NCI-H2081 treated with DMSO at 0.1 percent for 48 hours (cell line): ENCODE measurements around the gene INPP4A.
"Not testable (repeated sequence)": the region's sequence is repeated elsewhere in the genome, so short reads cannot be mapped to it uniquely, and the experiment has no call there.

Source experiments
- DNase-seq: peaks from one replicate; lab custom pipeline; 2025; lab: John Stamatoyannopoulos, UW

Gene INPP4A

DNA sequence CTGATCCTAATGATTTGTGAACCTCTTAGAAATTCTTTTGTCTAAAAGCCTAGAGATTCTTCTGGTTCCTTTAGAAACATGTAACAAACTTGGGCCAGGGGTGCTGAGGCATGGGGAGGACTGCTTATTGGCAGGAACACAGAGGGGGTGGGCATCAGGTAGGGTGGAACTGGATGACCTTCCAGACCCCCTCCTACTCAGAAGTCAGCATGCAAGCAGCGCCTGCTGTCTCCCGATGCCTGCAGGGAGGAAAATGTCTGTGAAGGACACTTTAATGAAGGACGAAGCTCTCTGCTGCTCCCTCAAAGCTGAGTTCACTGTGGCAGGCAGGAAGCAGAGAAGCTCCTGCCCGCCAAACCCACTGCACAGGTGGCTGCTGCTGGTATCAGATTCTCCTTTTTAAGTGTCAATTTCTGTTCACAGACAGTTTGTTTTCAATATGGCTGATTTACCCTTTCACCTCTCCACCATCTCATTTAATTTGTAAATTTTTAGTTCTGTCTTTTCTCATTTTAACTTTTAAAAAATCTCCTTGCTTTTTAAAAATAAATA is 144.3 kb downstream of the INPP4A start:
- no peak for DNase-seq

DNA sequence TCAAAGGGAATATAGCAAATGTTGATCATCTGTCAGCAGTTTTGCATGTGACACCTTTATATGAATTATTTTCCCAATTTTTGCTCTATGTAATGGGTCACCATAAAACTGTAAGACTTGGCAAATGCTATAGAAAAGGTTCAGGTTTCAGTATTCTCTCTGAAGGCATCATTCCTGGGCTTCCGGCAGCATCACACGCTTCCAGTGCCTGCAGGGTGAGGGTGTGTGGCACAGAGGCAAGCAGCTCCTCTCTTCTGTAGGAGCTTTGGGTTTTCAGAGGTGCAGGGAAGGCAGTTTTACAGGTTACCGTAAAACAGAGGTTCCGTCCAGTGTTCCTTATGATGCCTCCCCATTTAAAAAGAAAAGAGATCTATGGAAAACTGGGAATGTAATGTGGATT is 144.8 kb downstream of the INPP4A start:
- DNase-seq, result no peak

DNA sequence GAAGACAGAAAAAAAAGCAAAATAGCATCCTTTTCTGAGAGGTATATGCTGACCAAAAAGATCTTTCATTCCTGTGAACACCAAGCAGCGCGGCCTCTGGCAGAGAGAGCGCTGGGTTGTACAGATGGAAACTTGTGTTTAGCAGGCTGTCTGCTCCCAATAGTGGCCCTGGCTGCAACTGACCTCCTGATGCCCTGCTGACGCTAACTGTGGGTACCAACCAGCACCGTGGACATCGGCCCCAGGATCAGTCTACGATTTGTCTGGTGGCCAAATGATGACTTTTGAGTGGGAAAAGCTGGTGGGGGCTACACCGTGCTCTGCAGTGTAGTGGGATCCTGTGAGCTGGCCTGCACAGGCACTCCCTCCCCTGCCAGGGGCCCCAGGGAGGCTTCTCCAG is 147.9 kb downstream of the INPP4A start:
- no peak for DNase-seq

DNA sequence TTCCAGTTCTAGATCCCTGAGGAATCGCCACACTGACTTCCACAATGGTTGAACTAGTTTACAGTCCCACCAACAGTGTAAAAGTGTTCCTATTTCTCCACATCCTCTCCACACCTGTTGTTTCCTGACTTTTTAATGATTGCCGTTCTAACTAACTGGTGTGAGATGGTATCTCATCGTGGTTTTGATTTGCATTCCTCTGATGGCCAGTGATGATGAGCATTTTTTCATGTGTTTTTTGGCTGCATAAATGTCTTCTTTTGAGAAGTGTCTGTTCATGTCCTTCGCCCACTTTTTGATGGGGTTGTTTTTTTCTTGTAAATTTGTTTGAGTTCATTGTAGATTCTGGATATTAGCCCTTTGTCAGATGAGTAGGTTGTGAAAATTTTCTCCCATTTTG is 150.0 kb downstream of the INPP4A start:
- not testable (repeated sequence) for DNase-seq

DNA sequence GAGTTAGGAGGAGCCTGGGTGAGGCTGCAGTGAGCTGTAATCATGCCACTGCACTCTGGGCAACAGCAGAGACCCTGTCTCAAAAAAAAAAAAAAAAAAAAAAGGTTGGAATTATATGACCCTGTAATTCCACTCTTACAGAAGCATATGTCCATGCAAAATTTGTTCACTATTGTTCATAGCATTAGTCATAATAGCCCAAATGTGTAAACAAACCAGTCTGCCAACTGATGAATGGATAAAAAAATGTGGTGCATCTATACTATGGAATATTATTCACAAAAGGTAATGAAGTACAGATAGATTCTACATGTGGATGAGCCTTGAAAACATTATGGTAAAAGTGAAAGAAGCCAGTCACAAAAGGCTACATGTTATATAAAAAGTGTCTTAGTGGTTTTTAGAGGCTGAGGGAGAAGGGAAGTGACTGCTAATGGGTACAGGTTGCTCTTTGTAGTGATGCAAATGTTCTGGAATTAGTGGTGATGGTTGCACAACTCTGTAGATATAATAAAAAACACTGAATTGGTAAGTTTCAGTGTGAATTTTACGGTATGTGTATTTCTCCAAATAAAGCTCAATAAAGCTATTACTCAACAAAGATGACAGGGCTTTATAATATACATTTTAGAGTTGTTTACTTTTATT is 154.2 kb downstream of the INPP4A start:
- DNase-seq, result no peak

DNA sequence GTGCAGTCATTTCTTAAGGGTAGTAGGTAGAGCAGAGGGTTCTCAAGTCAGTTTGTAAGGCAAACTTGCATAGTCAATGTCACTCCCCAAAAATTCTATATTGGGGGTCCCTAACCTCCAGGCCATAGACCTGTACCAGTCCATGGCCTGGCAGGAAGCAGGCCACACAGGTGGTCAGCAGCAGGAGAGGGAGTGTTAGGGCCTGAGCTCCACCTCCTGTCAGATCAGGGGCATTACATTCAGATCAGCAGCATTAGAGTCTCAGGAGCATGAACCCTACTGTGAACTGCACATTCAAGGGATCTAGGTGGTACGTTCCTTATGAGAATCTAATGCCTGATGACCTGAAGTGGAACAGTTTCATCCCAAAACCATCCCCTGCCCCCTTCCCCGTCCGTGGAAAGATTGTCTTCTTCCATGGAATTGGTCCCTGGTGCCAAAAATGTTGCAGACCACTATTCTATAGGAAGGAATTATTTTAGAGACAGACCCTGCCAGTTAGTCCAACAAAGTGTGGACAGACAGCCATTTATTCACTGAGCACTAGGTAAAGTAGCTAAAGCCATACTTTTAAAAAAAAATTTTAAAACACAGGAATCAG is 157.0 kb downstream of the INPP4A start:
- no peak for DNase-seq

DNA sequence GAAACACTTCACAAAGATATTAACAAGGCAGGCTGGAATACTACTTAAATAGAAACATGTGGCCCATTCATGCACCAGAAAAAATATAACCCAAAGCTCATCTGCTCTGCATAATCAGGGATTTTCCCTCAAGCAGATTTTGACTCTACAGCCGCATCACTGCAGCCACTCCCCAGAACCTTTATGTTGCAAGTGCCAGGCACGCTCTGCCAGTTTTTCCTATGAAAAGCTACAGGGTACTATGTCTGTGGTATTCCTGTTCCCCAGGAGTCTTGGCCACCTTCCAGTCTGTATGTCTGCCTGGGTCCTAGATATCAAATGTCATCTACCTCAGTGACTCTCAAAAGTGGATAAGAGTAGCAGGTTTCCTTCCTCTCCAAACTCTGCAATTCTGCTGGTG is 159.9 kb downstream of the INPP4A start:
- DNase-seq, result no peak

DNA sequence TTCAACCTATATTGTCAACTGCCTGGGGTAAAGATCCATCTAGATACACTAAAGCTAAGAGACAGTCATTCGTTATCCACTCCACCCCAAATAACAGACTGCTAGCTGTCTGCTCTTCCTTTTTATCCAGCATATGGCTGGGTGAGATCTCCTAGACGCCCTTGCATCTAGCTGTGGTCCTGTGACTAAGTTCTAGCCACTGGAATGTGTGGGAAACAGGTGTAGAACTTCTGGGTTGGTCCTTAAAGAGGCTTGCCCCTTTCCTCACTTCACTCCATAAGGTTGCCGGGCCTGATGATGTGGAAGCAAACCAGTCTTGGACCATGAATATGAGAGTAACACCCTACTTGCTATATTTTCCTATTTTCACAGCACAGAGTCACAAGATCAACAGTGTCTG is 160.4 kb downstream of the INPP4A start:
- DNase-seq, result no peak

DNA sequence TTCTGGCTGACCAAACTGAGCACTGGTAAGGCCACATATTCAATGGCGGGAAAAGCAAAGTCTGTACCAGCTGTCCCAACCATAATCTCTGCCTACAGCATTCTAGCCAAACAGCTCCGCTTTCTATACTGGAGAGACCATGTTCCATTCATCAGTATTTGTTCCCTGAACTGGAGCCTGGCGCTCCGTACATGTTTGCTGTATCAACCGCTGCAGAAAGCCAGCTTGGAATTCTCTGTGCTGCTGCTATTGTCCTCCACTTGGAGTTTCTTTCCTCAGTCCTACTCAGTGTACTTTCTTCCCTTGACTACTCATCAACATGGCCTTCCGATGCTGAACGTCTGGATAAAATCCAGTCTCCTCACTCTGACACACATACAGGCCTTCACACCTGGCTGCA is 161.8 kb downstream of the INPP4A start:
- no peak for DNase-seq

DNA sequence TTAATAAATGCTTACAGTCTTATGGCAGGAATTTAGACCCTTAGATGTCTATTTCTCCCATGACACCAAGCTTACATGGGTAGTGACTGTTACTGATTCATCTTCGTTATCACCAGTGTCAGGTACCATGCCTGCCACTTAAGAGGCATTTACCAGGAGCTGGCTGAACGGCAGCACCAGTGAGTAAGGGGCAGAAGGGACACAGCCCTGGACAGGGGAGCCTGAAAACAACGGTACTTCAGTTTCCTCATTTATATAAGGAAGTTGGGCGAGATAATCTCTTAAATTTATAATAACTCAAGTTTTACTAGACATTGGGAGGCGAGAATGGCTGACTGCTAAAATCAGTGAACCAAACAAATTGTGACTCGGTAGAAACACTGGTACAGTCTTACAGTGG is 162.4 kb downstream of the INPP4A start:
- DNase-seq, result no peak

DNA sequence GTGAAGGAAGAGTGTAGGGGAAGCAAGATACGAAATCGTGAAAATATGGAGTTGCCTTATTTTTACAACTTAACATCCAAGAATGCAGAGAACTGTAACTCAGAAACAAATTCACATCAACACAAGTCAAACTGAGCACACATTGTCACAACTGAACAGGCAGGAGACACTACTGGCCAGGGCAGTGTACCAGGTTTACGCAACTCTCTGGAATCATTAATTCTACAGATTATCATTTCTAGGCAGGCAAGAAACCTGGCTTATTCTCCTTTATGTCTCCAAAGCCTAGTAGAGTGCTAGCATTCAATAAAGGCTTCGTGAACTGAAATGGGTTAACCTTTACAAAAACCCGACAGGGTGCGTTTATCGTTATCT is 163.1 kb downstream of the INPP4A start:
- DNase-seq, result no peak

DNA sequence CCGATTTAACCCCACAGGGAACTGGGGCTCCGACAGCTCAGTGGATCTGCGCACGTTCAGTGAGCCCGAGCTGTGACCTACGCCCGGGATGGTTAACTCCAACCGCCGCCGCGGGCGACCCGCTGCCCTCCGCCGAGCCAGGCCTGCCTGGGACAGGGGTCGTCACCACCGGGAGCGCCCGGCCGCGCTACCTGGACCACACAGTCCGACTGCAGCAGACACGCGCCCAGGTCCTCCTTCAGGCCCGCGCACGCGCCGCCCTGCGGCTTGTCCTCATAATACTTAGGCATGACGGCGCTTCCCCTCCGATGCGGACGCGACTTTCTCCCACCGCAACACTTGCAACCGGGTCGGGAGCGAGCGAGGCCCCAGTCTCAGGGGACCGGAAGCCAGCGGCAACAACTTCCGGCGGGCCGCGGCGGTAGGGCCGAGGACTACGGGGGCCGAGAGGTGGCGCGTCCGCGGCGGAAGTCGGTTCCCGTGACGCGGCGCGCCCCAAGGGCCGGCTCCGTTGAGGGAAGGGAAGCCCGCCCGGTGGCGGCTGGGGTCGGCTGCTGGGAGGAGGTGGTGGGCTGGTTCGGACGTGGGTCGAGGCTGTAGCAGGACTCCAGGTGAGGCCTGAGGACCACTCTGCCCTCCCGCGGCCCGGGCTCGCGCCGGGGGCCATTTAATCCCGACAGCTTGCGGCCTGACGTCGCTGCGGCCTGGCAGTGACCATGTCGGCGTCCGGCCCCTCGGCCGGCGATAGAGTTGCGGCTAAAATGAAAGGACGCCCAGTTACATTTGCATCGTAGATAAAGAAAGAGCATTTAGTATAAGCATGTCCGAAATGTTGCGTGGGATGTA is 163.7 kb downstream of the INPP4A start, which contains the start of the genes COA5 and UNC50:
Gene COA5 (minus strand): TSS at position 397 of the 846 bp plus-strand sequence. CDS start 107 bp downstream, at position 290.
Gene UNC50 (plus strand): TSS at position 474 of the 846 bp plus-strand sequence. CDS start 1,171 bp downstream, outside the sequence.
- DNase-seq, result peak; percentile 64

DNA sequence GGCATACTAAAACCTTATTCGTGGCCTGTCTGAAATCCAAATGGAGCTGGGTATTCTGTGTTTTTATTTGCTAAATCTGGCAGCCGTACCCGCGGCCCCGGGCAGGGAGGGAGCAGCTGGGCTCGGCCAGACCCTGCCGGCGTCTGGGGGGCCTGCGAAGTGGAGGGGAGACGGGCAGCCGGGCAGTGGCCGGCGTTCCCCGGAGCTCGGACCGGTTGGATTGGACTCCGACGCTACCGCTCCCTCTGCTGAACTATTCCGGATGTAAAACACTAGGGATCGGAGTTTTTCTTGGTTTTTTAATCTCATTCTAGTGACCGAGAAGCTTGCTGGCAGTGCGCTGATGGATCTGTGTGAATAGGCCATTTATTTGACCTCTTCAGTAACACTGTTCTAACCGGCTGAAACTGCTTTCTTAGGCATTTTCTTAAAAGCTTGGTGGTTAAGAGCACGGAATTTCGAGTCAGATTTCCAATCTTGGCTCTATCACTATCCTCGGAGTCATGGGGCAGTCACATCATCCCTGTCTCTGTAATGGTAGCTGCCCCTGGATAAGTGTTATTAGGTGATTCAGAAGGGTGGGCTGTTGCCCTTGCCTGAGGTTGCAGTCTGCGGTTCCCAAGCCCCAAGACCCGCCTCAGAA is 164.4 kb downstream of the INPP4A start:
- no peak for DNase-seq

DNA sequence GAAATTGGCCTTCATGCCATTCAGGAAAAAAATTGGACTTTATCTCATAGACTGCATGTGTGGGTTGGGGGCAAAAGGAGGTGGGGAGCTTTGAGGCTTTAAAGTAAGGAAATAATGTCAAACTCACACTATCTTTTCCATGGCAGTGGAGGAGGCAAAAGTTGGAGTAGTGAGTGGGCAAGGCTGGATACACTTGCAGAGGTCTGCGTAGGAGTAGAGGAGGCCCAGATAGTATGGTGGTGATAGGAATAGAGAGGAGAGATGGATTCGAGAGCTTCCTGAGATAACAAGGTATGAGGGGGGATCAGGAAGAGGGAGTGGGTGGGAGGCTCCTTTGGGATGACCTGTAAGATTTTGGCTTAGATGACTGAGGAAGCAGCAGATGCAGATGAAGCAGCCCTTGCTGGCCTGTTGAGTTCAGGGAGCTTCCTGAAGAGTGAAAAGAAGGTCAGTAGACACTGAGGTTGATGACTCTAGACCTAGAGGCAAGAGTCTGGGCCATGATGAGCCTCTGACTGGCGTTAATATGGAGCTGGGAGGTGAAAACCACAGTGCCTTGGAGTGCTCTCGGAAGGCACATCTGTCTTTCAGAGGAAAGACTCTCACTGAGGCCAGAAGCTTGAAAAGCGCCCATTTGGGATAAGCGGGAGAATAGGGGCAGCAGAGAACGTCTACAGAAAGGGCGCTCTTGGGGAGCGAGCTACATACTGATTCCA is 169.5 kb downstream of the INPP4A start:
- DNase-seq, result no peak

DNA sequence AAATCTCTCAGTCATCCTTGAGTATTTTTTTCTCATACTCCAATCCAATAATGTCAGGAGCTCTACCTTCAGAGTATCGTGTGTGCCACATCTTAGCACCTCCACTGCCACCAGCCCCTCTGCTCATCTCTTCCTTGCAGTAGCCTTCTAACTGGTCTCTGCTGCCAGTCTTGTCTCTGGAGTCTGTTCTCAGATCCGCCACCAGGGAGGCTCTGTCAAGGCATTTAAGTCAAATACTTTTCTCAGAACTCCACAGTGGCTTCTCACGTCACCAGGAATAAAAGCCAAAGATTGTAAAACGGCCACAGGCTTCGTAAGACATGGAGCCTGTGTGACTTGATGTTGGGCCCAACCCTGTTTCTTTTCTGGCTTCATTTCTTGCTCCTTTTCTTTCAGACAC is 170.8 kb downstream of the INPP4A start:
- DNase-seq, result no peak

DNA sequence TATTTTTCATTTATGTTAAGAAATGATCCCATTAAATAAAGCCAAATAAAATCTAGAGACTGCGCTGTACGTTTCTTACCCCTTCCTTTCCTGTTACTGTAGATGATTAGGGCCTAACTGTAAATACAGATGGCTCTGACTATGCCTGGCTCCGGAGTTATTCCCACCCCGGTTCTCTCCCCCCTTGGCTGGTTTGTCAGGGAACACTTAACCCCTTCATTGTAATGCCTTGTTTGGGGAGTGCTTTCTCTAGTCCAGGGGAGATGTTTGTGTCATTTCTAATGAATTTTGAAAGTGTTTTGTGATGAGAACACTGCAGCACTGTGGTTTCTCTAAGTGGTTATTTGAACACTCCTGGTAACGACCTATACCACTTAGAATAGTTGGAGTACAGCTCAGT is 172.5 kb downstream of the INPP4A start:
- no peak for DNase-seq

DNA sequence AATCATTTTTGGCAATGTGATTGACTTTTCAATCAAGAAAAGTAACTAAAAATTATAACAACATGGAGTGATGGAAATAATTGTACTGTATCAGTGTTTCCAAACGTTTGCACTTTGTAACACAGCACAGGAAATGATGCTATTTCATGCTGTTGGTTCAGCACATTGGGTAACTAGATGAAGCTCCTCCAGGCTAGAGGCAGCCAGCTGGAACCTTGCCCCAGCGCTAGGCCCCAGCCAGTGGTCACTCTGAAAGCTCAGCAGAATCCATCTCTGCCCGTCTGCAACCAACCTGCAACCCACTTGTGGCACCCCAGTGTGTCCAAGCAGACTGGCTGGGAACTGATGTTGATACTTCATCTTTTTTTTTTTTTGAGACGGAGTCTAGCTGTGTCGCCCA is 179.0 kb downstream of the INPP4A start:
- no peak for DNase-seq

DNA sequence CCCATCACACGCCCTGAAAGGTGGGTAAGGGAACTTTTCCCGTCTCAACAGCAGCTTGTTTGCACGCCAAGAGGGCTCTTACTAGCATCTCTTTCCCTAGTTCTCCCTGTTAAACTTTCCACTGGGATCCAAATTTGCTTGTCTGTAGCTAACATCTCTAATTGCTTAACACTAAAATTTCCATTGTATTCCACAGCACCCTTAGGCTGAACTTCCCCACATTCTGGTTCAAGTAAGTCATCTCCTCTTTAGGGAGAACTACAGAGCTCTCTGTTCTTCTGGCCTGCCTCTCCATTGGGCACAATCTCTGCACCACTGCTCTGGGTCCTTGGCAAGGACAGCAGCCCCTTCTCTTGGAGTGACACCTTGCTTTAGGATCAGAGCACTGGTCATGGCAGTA is 187.7 kb downstream of the INPP4A start:
- DNase-seq, result no peak

DNA sequence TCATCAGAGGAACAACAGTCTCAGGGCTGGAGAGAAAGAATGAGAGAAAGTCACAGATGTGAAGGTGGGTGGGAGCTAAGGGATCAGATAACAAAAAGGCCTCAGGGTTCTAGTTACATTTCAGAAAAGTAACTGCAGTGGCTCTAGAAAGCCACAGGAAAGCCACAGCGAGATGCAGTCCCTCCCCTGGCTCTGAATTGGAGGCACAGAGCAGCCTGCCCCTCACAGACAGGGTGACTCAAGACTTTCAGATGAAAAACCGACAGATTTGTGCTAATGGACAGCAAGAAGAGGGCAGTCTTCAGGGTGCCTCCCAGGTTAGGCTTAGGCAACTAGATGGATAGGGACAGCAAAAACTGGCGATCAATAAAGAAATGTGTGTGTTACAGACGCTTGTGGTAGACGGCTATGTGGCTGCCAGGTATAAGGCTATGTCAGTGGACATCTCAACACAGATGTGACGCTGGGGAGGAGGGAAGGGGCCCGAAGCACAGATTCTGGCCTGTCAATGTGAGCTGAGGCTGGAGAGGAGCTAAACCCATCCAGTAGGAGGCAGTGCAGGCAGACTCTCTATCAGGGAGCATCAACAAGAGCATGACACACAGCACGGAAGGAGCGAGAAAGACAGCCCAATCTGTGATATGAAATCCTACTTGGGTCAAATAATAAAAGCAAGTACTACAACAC is 189.9 kb downstream of the INPP4A start:
- no peak for DNase-seq

DNA sequence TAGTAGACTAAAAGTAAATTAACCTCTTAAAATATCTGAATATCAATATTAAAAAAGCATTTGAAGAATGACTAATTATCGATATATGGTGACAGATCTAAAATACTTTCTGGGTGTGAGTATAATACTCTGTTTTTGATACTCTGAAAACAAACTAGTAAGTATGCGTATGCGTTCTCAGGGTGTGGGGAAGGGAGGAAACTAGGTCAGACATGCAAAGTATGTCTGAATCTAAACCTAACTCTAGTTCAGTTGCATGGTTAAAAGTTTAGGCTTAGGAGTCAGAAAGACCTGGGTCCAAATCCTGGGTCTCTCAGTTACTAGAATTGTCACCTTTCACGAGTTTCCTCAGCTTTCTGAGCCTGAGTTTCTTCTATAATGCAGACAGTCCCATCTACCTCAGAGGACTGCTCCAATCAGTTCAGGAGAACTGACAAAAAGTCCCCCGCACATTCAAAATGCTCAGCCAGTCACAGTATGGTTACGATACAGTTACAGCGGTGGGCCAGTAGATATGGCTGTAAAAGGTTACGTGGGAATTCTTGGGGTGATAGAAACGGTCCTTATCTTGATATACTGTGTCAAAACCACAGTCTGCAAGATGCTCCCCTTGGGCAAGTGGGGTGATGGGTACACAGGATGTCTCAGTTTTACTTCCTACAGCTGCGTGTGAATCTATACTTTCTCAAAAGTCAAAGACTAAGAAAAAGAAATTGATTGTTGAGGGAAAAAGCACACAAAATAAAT is 192.9 kb downstream of the INPP4A start:
- DNase-seq, result no peak
